HG03025 (cell line): ENCODE measurements around the gene PLEKHS1.
"Not testable (repeated sequence)": the region's sequence is repeated elsewhere in the genome, so short reads cannot be mapped to it uniquely, and the experiment has no call there.

Experiments
- ATAC-seq: cut with Tn5 transposase; IDR thresholded peaks from one replicate; pipeline ENCODE4 v1.9.1; 2021; ENCODE audit warnings: mild to moderate bottlenecking, moderate library complexity; ENCODE audit not compliant: unreplicated experiment, low FRiP score

Gene PLEKHS1

GRCh38 chr10:113782986-113783704 lies 31.7 kb downstream of the PLEKHS1 start:
- no peak for ATAC-seq

- ATAC-seq, result no peak
These were observed 37.2 kb downstream of the PLEKHS1 start for GRCh38 chr10:113788604-113789083.

- no peak for ATAC-seq
These were observed 40.2 kb downstream of the PLEKHS1 start for GRCh38 chr10:113791691-113792090.

- no peak for ATAC-seq
These were observed 50.1 kb downstream of the PLEKHS1 start for GRCh38 chr10:113801569-113801968.

GRCh38 chr10:113802997-113803396 lies 51.5 kb downstream of the PLEKHS1 start:
- no peak for ATAC-seq

GRCh38 chr10:113806503-113806902 lies 55.0 kb downstream of the PLEKHS1 start:
- ATAC-seq, result no peak

GRCh38 chr10:113808168-113808567 lies 56.7 kb downstream of the PLEKHS1 start:
- ATAC-seq, result no peak

GRCh38 chr10:113814700-113815099 lies 63.2 kb downstream of the PLEKHS1 start:
- not testable (repeated sequence) for ATAC-seq

- no peak for ATAC-seq
These were observed 68.5 kb downstream of the PLEKHS1 start for GRCh38 chr10:113819989-113820388.

- no peak for ATAC-seq
These were observed 69.0 kb downstream of the PLEKHS1 start for GRCh38 chr10:113820507-113820906.

GRCh38 chr10:113821306-113821705 lies 69.8 kb downstream of the PLEKHS1 start:
- not testable (repeated sequence) for ATAC-seq

- no peak for ATAC-seq
These were observed 70.7 kb downstream of the PLEKHS1 start for GRCh38 chr10:113822174-113822573.

GRCh38 chr10:113823389-113823788 lies 71.9 kb downstream of the PLEKHS1 start:
- no peak for ATAC-seq

GRCh38 chr10:113825791-113826190 lies 74.3 kb downstream of the PLEKHS1 start:
- no peak for ATAC-seq

- ATAC-seq, result not testable (repeated sequence)
These were observed 77.1 kb downstream of the PLEKHS1 start for GRCh38 chr10:113828567-113828966.
